Coronary artery (tissue), 2 donors: ENCODE data around the gene NEO1.
"Not testable (repeated sequence)": the region's sequence is repeated elsewhere in the genome, so short reads cannot be mapped to it uniquely, and the experiment has no call there.

ENCODE experiments used
- DNase-seq: peaks from one replicate; pipeline ENCODE4 v3.0.0-alpha.2; 2017; ENCODE audit warnings: low spot score
- H3K27ac ChIP-seq, 2 donors: fragments of 200-600 bp; sonication (generic); one replicate each; pipeline ENCODE4 v1.5.1; 2016 to 2019
- H3K4me3 ChIP-seq: fragments of 200-600 bp; sonication (generic); 2 replicates; pipeline ENCODE4 v1.5.1; 2016; ENCODE audit warnings: mild to moderate bottlenecking, moderate library complexity
- TF ChIP-seq, protein P1 (sequence below): fragments of 200-600 bp; sonication (generic); IDR thresholded peaks from one replicate; pipeline ENCODE4 v1.5.1; 2019; ENCODE audit warnings: antibody characterized with exemption

NEO1 gene

GRCh38 chr15:73190189-73190601, 137.9 kb downstream of the NEO1 start:
- DNase-seq: no peak
- H3K27ac ChIP-seq: peak overlapping the region; percentile 29 to 60
- peak overlapping the region; percentile 17 for H3K4me3 ChIP-seq
- TF ChIP-seq, protein P1, sequence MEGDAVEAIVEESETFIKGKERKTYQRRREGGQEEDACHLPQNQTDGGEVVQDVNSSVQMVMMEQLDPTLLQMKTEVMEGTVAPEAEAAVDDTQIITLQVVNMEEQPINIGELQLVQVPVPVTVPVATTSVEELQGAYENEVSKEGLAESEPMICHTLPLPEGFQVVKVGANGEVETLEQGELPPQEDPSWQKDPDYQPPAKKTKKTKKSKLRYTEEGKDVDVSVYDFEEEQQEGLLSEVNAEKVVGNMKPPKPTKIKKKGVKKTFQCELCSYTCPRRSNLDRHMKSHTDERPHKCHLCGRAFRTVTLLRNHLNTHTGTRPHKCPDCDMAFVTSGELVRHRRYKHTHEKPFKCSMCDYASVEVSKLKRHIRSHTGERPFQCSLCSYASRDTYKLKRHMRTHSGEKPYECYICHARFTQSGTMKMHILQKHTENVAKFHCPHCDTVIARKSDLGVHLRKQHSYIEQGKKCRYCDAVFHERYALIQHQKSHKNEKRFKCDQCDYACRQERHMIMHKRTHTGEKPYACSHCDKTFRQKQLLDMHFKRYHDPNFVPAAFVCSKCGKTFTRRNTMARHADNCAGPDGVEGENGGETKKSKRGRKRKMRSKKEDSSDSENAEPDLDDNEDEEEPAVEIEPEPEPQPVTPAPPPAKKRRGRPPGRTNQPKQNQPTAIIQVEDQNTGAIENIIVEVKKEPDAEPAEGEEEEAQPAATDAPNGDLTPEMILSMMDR: no peak

DNA sequence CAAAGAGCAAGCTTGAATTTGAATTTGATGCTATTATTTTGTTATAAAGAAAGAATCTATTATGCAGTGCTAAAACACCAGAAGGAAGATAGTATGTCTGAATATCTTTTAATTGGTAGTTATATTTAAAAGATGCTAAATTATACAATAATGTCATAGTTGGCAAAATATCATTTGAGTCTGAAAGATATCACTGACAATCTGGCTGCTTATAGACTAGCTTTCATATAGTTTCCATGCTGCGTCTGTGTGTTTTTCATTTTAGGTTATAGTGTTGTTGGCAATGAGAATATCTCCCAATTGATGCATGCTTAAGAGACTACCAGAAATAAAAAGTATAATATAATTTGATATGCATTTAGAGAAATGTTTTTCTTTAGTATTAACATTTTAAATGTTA, 142.9 kb downstream of the NEO1 start:
- H3K4me3 ChIP-seq: no peak overlapping the region
- DNase-seq: no peak
- no peak overlapping the region for H3K27ac ChIP-seq
- TF ChIP-seq, protein P1: no peak

DNA sequence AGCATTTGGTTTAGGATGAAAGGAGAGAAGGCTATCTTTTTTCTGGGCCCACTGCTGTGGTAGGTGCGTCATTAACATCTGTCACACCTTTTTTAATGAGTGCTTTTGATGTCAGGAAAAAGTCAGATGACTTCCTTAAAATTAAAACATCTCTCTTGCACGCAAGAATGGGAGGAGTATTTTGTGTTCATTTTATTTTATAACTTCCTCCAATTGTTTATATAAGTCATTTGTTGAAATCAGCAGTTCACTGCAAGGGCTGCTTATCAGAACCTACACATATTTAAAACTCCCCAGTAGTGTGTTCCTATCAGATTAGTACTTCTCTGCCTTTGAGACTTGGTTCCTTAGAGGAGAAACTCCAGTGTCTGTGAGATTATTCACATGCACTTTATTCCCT, 143.8 kb downstream of the NEO1 start:
- no peak overlapping the region for H3K4me3 ChIP-seq
- DNase-seq: no peak
- H3K27ac ChIP-seq: no peak overlapping the region
- TF ChIP-seq, protein P1: no peak

- no peak overlapping the region for H3K4me3 ChIP-seq
- DNase-seq: no peak
- H3K27ac ChIP-seq: no peak overlapping the region
- TF ChIP-seq, protein P1: no peak
Observed at GRCh38 chr15:73200339-73200738, 148.1 kb downstream of the NEO1 start.

DNA sequence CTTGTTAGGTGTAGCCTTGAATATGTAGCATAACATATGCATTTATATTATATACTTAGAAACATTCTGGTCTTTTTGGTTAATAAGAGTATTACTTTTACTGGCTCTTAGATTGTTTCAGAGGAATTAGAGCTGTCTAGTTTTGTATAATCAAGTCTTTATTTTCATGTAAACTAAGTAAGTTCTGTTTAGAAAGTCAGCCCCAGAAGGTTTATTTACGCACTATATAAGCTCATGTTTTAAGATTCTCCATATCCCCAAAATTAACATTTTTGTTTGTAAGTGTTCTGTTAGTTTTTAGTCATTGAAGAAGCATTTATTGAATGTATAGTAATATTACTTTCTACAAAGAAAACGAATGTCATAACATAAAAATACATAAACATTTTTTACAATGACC, 158.4 kb downstream of the NEO1 start:
- Histone ChIP-seq H3K4me3 (no peak overlapping the region), H3K27ac (no peak overlapping the region)
- TF ChIP-seq, protein P1: no peak
- DNase-seq: no peak

DNA sequence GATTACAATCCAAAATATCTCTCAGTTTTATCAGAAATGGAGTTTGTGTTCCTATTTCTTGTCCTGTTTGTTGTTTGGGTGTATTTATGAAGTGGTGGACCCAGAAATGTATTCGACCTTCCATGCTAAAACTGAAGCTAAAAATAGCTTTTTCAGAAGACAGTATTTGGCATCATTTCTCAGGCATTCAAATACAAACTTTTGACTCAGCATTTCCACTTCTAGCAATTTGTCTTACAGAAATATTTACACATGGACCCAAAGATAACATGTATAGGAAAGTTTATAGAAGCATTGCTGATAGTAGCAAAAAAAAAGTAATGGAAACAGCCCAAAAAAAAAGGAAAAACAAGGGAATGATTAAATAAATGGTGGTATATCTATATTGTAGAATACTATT, 160.2 kb downstream of the NEO1 start:
- TF ChIP-seq, protein P1: no peak
- Histone ChIP-seq H3K4me3 (no peak overlapping the region), H3K27ac (peak overlapping the region in 1 of 2 donors; percentile 9)
- no peak for DNase-seq

GRCh38 chr15:73221450-73221849, 169.2 kb downstream of the NEO1 start:
- H3K4me3 ChIP-seq, H3K27ac ChIP-seq, DNase-seq: not testable (repeated sequence)
